Psoas muscle (tissue), 8 donors: ENCODE results near the gene QSER1. TPM values are rescaled to one million over a fixed set of nuclear protein-coding genes. Genes with fewer than 3 reads are reported as not detected.

Experiments used
- ATAC-seq, 4 donors: fragments of 200-7000 bp; cut with Tn5 transposase; one replicate each; pipeline ENCODE4 v1.9.1; 2020; ENCODE audit warnings: moderate library complexity in 3 of 4, mild to moderate bottlenecking in 2 of 4
- DNase-seq, 2 donors: peaks; one replicate each; pipeline ENCODE4 v3.0.0-alpha.2; 2020
- H3K27ac ChIP-seq: fragments of 200-600 bp; one replicate; pipeline ENCODE4 v1.8.0; 2022
- H3K27me3 ChIP-seq, 3 donors: fragments of 200-600 bp in 1 of 3; one replicate each; pipeline versions ENCODE4 v1.6.1 to v1.8.0; 2013 to 2022; ENCODE audit warnings: low read length in 2 of 3, mild to moderate bottlenecking in 2 of 3, moderate library complexity in 1 of 3; ENCODE audit not compliant: insufficient read depth in 3 of 3
- H3K36me3 ChIP-seq, 2 donors: fragments of 200-600 bp in 1 of 2; one replicate each; pipeline versions ENCODE4 v1.6.1 to v1.8.0; 2013 to 2022; ENCODE audit warnings: low read depth in 1 of 2, mild to moderate bottlenecking in 1 of 2, moderate library complexity in 1 of 2; ENCODE audit not compliant: insufficient read depth in 1 of 2
- H3K4me1 ChIP-seq: fragments of 200-600 bp; one replicate; pipeline ENCODE4 v1.8.0; 2022
- H3K4me3 ChIP-seq: fragments of 200-600 bp; one replicate; pipeline ENCODE4 v1.8.0; 2022; ENCODE audit warnings: mild to moderate bottlenecking
- H3K9me3 ChIP-seq: fragments of 200-600 bp; one replicate; pipeline ENCODE4 v1.8.0; 2022
- CTCF ChIP-seq: fragments of 200-600 bp; IDR thresholded peaks from one replicate; pipeline ENCODE4 v1.8.0; 2022; ENCODE audit warnings: antibody characterized with exemption
- WGBS, 3 donors: extraction: QIAGEN DNeasy Blood & Tissue Kit; methylation state at CpG; one replicate each; pipeline versions ENCODE4 v1.1.6 to v1.1.7; 2013; 5-methylcytosine and 5-hydroxymethylcytosine counted together
- intact Hi-C, 2 donors: fragments of 100-400 bp; cut with DNase I; formaldehyde crosslinking; loops; one replicate each; pipeline versions ENCODE4 v1.11.0 to v1.14.2; 2022
- long read RNA-seq, 2 donors: library from polyadenylated mRNA; unstranded; transcript quantifications; one replicate each; pipeline ENCODE4 v2.0.0, GENCODE V29; 2021
- polyA plus RNA-seq, 3 donors: library from polyadenylated mRNA; stranded (reverse); fragments of 200-250 nt; gene quantifications; one replicate each; pipeline ENCODE4 v1.2.3, GENCODE V29; 2013
- total RNA-seq, 4 donors: library from RNA; stranded (reverse); fragmentation: NEBNext Ultra II Directional in 2 of 4; extraction: Animal tissue kit (Norgen Biotek cat#: 25700) in 2 of 4; gene quantifications; one replicate each; pipeline versions ENCODE4 v1.2.1 to v1.2.4, GENCODE V29; 2021 to 2023
- donor health status: healthy with polysubstance abuse.
- donor health status: DM: no; HTN: no; CAD: no; lungs with moderate emphysema.
- donor health status: Bipolar disorder and iron deficiency.
- donor health status: healthy.
- donor health status: DM: yes; HTN: yes; CAD: no.
- donor health status: DM: no; HTN: no; CAD: no.
- donor health status: DM: no; HTN: no; CAD: no.
- donor health status: DM: yes; HTN: yes; CAD: no.

The QSER1 gene
- 10 to 100 TPM; 11.8 to 19.3 (median 15.6) TPM for total RNA-seq
- 1 to 10 TPM; 2.4 to 6.4 (median 3.3) TPM for polyA plus RNA-seq
- long read RNA-seq, donor 1, partial matches to known transcripts = 0 of 1 reads
- long read RNA-seq, donor 1, other reads (novel, unspliced or antisense) = 1 of 1 reads
- long read RNA-seq, donor 2, partial matches to known transcripts = 0 of 3 reads
- long read RNA-seq, donor 2, other reads (novel, unspliced or antisense) = 3 of 3 reads

GRCh38 chr11:32892355-32893092 lies at the start of gene QSER1:
QSER1 (plus strand) TSS chr11:32892811; CDS start chr11:32893126, 315 bp downstream.
- WGBS, 3 donors = 0 to 1% (median 1%) methylated on average over 33 to 91 of the region's 91 CpGs
- intact Hi-C loops = loop anchor here in 1 of 2 donors (10.0 kb wide), 1 partner anchor 308 kb away; the partner anchor contains the start of gene EIF3M

GRCh38 chr11:32843544-32843943 lies 49.1 kb upstream of the QSER1 start:
- intact Hi-C loops = no loop called here
- no peak for ATAC-seq
- H3K4me1 ChIP-seq = no peaks in the 10 kb centered on the region
- no peak for TF ChIP-seq CTCF
- H3K4me3 ChIP-seq = no peak overlapping the region
- no peak overlapping the region for H3K27ac ChIP-seq
- no peaks in the 10 kb centered on the region for H3K9me3 ChIP-seq
- no peak for DNase-seq
- H3K27me3 ChIP-seq = no peaks in the 10 kb centered on the region
- 61 to 73% (median 63%) methylated on average over 3 of the region's 3 CpGs for WGBS, 3 donors
- no peaks in the 10 kb centered on the region for H3K36me3 ChIP-seq

More at GRCh38 chr11:32892355-32893092, at the start of gene QSER1:
- no peaks in the 10 kb centered on the region for H3K9me3 ChIP-seq
- H3K4me3 ChIP-seq = peak within 1 kb of the TSS; percentile 78
- DNase-seq = peak; percentile 79 to 83
- peak; percentile 81 to 87 (median 83) for ATAC-seq
- H3K27ac ChIP-seq = peak within 1 kb of the TSS; percentile 90
- no peaks in the 10 kb centered on the region for H3K36me3 ChIP-seq
- H3K4me1 ChIP-seq = peaks cover 13% of the 10 kb centered on the region
- TF ChIP-seq CTCF = no peak
- no peaks in the 10 kb centered on the region for H3K27me3 ChIP-seq

- intact Hi-C loops = no loop called here
- Histone ChIP-seq H3K27me3 (no peaks in the 10 kb centered on the region), H3K9me3 (no peaks in the 10 kb centered on the region), H3K27ac (no peak overlapping the region), H3K36me3 (no peaks in the 10 kb centered on the region), H3K4me1 (no peaks in the 10 kb centered on the region), H3K4me3 (no peak overlapping the region)
- WGBS, 3 donors = 85 to 90% (median 87%) methylated on average over 2 of the region's 2 CpGs
- no peak for TF ChIP-seq CTCF
- DNase-seq = no peak
- no peak for ATAC-seq
Observed at GRCh38 chr11:32847511-32847910, 45.1 kb upstream of the QSER1 start.

- no peaks in the 10 kb centered on the region for H3K27me3 ChIP-seq
- no peak overlapping the region for H3K4me3 ChIP-seq
- ATAC-seq (no peak), DNase-seq (no peak)
- no peaks in the 10 kb centered on the region for H3K9me3 ChIP-seq
- no peaks in the 10 kb centered on the region for H3K36me3 ChIP-seq
- H3K4me1 ChIP-seq = no peaks in the 10 kb centered on the region
- 68 to 83% (median 70%) methylated on average over 1 of the region's 1 CpG for WGBS, 3 donors
- no peak overlapping the region for H3K27ac ChIP-seq
- TF ChIP-seq CTCF = no peak
- intact Hi-C loops = no loop called here
Observed at GRCh38 chr11:32849761-32850160, 42.9 kb upstream of the QSER1 start.
